RWPE2 (cell line): ENCODE results near the gene NT5C3B.
"Not testable (repeated sequence)": the region's sequence is repeated elsewhere in the genome, so short reads cannot be mapped to it uniquely, and the experiment has no call there.

ENCODE experiments used
- ATAC-seq: fragments of 200-7000 bp; cut with Tn5 transposase; 3 replicates; pipeline ENCODE4 v1.9.1; 2021; ENCODE audit warnings: low read depth
- DNase-seq: peaks from one replicate; pipeline ENCODE4 v3.0.0-alpha.2; 2020; ENCODE audit warnings: low spot score
- H3K27ac ChIP-seq: fragments of 450-650 bp; 2 replicates; pipeline ENCODE4 v1.5.1; 2017; ENCODE audit warnings: mild to moderate bottlenecking; ENCODE audit not compliant: poor library complexity, severe bottlenecking
- H3K27me3 ChIP-seq: fragments of 250-450 bp; sonication (Bioruptor Pico); 2 replicates; pipeline ENCODE4 v1.5.1; 2021; ENCODE audit warnings: mild to moderate bottlenecking, moderate library complexity; ENCODE audit not compliant: insufficient read depth, poor library complexity, severe bottlenecking
- H3K36me3 ChIP-seq: fragments of 250-450 bp; sonication (Bioruptor Pico); 2 replicates; pipeline ENCODE4 v1.5.1; 2020; ENCODE audit warnings: low read depth, mild to moderate bottlenecking, moderate library complexity
- H3K4me1 ChIP-seq: fragments of 250-450 bp; sonication (Bioruptor Pico); 2 replicates; pipeline ENCODE4 v1.5.1; 2021; ENCODE audit warnings: mild to moderate bottlenecking, moderate library complexity; ENCODE audit not compliant: insufficient read depth, poor library complexity, severe bottlenecking
- H3K4me3 ChIP-seq: fragments of 250-450 bp; sonication (Bioruptor Pico); 2 replicates; pipeline ENCODE4 v1.5.1; 2021; ENCODE audit warnings: mild to moderate bottlenecking, moderate library complexity; ENCODE audit not compliant: severe bottlenecking
- H3K9me3 ChIP-seq: fragments of 250-450 bp; sonication (Bioruptor Pico); 2 replicates; pipeline ENCODE4 v1.5.1; 2021; ENCODE audit warnings: mild to moderate bottlenecking, moderate library complexity; ENCODE audit not compliant: severe bottlenecking
- TF ChIP-seq, protein P1 (sequence below): fragments of 450-650 bp; IDR thresholded peaks from one replicate; pipeline ENCODE4 v1.5.1; 2017; ENCODE audit warnings: mild to moderate bottlenecking, moderate library complexity; ENCODE audit not compliant: poor library complexity, severe bottlenecking

NT5C3B gene

DNA sequence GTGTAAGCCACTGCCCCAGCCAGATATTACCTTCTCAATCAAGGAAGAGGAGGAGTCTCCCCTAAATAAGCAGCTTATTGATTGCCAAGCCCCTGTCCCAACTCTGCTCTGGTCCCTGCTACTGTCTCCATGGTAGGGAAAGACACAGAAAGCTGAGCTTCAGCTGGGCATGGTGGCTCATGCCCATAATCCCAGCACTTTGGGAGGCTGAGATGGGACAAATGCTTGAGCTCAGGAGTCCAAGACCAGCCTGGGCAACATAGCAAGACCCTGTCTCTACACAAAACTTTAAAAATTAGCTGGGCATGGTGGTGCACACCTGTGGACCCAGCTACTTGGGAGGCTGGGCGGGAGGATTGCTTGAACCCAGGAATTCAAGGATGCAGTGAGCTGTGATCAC, 56.1 kb downstream of the NT5C3B start:
- TF ChIP-seq, protein P1, sequence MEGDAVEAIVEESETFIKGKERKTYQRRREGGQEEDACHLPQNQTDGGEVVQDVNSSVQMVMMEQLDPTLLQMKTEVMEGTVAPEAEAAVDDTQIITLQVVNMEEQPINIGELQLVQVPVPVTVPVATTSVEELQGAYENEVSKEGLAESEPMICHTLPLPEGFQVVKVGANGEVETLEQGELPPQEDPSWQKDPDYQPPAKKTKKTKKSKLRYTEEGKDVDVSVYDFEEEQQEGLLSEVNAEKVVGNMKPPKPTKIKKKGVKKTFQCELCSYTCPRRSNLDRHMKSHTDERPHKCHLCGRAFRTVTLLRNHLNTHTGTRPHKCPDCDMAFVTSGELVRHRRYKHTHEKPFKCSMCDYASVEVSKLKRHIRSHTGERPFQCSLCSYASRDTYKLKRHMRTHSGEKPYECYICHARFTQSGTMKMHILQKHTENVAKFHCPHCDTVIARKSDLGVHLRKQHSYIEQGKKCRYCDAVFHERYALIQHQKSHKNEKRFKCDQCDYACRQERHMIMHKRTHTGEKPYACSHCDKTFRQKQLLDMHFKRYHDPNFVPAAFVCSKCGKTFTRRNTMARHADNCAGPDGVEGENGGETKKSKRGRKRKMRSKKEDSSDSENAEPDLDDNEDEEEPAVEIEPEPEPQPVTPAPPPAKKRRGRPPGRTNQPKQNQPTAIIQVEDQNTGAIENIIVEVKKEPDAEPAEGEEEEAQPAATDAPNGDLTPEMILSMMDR: no peak
- Histone ChIP-seq H3K4me1 (peaks cover 52% of the 10 kb centered on the region), H3K36me3 (peaks cover 49% of the 10 kb centered on the region)

DNA sequence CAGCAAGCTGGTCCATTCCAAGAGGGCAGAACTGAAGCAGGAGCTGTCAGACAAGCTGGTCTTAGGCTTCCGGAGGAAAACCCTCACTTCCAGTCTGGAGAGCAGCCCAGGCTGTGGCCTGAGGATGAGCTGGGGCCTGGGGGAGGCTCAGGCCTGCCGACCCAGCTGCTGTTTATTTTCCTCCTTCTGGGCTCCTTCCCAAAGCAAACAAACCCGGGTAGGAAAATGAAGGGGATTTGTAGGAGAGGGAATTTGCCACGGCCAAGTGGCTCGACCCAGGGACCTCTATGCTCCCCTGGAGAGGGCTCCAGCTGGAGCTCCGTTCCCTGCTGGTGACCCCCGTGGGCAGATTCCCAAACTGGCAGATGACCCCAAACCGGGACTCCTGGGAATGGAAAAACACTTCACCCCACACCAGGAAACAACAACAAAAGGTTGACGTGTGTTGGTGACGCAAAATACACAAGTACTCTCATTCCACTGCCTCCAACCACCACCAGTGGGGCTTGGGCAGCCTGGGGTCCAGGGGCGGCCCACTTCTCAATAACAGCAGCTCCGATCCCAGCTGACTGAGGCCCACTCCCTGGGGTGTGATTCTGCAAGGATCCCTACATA, 58.4 kb downstream of the NT5C3B start:
- Histone ChIP-seq H3K27ac (peak overlapping the region; percentile 94), H3K4me3 (no peak overlapping the region), H3K36me3 (peaks cover 51% of the 10 kb centered on the region), H3K4me1 (peaks cover 62% of the 10 kb centered on the region), H3K9me3 (no peaks in the 10 kb centered on the region), H3K27me3 (no peaks in the 10 kb centered on the region)
- DNase-seq (no peak), ATAC-seq (peak; percentile 44)
- TF ChIP-seq, protein P1: no peak

More for the DNA sequence above, 56.1 kb downstream of the NT5C3B start:
- DNase-seq (no peak), ATAC-seq (no peak)
- Histone ChIP-seq H3K9me3 (no peaks in the 10 kb centered on the region), H3K27me3 (no peaks in the 10 kb centered on the region), H3K27ac (peak overlapping the region; percentile 94), H3K4me3 (no peak overlapping the region)

DNA sequence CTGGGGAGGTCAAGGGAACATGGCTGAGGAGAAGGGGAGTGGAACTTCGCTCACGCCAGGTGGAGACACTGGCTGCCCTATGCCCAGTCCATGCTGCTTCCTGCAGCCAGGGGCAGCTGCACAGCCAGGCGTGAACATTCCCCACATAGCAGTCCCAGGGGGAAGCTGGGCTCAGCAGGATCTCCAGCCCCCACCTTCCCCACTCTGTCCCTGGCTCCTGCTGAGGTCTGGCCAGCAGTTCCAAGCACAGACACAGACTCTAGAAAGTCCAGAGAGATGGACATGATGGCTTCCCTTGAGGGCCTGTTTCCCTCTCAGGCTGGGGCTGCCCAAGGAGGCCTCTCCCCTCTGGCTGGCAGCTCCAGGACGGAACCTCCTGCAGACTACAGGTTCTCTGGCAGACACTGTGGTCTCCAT, 58.9 kb downstream of the NT5C3B start:
- H3K27ac ChIP-seq: peak overlapping the region; percentile 94
- ATAC-seq (no peak), DNase-seq (no peak)
- no peaks in the 10 kb centered on the region for H3K9me3 ChIP-seq
- TF ChIP-seq, protein P1: no peak
- H3K4me3 ChIP-seq: no peak overlapping the region
- H3K27me3 ChIP-seq: no peaks in the 10 kb centered on the region
- H3K4me1 ChIP-seq: peaks cover 68% of the 10 kb centered on the region
- peaks cover 51% of the 10 kb centered on the region for H3K36me3 ChIP-seq

- not testable (repeated sequence) for H3K9me3 ChIP-seq, DNase-seq, H3K27me3 ChIP-seq, H3K4me3 ChIP-seq, ATAC-seq
- peaks cover 51% of the 10 kb centered on the region for H3K36me3 ChIP-seq
- peaks cover 74% of the 10 kb centered on the region for H3K4me1 ChIP-seq
- peak overlapping the region; percentile 94 for H3K27ac ChIP-seq
Measured at GRCh38 chr17:41776262-41776900, 59.7 kb downstream of the NT5C3B start.

- H3K4me1 ChIP-seq: peaks cover 74% of the 10 kb centered on the region
- H3K36me3 ChIP-seq: peaks cover 58% of the 10 kb centered on the region
Measured at GRCh38 chr17:41775394-41776226, 60.4 kb downstream of the NT5C3B start.

More at GRCh38 chr17:41775394-41776226, 60.4 kb downstream of the NT5C3B start:
- no peaks in the 10 kb centered on the region for H3K27me3 ChIP-seq
- peak; percentile 29 for ATAC-seq
- H3K4me3 ChIP-seq: no peak overlapping the region
- no peaks in the 10 kb centered on the region for H3K9me3 ChIP-seq
- DNase-seq: no peak
- TF ChIP-seq, protein P1: no peak
- H3K27ac ChIP-seq: peak overlapping the region; percentile 94
